ENCODE measurements around the gene RING1. TPM values are rescaled to one million over a fixed set of nuclear protein-coding genes. Genes with fewer than 3 reads are reported as not detected.
"Not testable (repeated sequence)": the region's sequence is repeated elsewhere in the genome, so short reads cannot be mapped to it uniquely, and the experiment has no call there.

Gene RING1
- polyA plus RNA-seq, 12 donors: 25.4 to 54.2 (median 29.2) TPM; not detected in 1

DNA sequence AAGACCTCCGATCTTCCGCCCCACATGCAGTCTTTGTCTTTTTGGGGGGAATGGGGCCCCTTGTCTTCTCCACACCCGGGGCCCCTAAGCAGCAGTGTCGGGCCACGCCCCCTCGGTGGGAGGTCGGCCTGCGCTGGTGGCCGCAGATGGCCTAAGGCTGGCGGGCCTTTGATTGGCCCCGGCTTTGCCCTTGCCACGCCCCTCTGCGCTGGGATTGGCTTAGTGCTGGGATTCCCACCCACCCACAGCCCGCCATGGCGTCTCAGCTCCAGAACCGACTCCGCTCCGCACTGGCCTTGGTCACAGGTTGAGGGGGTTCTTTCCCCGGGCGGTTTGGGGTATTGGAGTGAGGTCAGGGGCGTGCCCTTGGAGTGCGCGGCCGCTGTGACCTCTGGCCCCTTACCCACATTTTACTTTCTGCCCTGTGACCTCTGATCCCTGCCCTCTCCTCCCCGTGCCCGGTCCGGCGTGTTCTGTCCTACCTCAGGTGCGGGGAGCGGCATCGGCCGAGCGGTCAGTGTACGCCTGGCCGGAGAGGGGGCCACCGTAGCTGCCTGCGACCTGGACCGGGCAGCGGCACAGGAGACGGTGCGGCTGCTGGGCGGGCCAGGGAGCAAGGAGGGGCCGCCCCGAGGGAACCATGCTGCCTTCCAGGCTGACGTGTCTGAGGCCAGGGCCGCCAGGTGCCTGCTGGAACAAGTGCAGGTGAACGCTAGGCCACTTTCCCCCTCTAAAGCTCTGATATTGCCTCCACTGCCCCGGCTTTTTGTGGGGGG is 3.7 kb upstream of the RING1 start, which contains the start of gene HSD17B8:
TSS of gene HSD17B8 (plus strand) at position 241 of the 776 bp plus-strand sequence. CDS start at position 255, 14 bp downstream.
- peak; percentile 92 for DNase-seq

DNA sequence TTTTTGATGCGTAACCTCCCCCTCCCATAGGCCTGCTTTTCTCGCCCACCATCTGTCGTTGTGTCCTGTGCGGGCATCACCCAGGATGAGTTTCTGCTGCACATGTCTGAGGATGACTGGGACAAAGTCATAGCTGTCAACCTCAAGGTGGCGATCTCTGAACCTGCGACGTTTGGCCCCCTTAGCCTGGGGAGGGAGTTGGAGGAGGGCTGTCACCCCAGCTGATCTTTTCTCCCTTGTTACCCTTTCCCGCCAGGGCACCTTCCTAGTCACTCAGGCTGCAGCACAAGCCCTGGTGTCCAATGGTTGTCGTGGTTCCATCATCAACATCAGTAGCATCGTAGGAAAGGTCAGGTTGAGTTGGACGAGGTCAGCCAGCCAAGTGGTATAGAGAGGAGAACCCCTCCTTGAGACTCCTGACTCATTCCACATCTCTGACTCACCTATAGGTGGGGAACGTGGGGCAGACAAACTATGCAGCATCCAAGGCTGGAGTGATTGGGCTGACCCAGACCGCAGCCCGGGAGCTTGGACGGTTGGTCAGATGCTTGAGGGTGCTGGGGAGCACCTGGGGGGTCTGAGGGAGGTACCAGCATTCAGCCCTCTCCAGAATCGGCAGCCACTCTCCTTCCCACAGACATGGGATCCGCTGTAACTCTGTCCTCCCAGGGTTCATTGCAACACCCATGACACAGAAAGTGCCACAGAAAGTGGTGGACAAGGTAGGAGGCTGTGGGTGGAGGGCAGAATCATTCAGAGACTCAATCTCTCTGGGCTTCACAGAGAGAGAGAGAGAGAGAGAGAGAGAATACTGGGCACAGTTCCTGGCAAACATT is 2.9 kb upstream of the RING1 start:
- no peak for DNase-seq

- DNase-seq: no peak
These were observed 2.1 kb upstream of the RING1 start for GRCh38 chr6:33206027-33206863.

DNA sequence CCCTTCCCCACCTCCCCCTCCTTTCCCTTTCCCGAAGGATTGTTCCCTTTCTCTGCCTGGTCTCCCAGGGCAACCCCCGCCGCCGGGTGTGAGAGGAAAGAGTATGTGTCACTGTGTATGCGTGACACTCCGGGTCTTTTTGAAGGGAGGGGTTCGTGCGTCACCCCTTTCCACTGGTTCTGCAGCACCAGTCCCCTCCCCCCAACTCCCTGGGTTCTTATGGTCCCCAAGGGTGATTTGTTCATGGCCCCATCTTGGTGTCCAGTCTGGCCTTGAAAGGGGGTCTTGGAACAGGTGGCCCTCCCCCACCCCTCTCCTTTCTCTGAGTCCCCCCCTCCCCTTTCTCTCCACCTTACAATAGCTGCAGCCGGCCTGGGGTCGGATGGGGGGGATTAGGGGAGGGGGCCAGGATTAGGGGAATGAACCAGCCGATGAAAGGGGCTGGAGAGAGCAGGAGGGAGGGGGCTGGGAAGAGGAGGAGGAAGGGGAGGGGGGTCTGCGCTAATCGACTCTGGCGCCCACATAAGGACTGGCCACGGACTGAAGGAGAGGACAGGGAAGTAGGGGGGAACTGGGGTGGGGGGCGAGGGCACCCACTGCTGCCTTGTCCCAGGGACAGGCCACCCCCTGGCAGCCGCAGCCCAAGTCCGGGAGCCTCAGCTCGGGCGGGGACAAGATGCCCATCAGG is 1.3 kb upstream of the RING1 start:
- no peak for DNase-seq

- DNase-seq: peak; percentile 71
These were observed 679 bp upstream of the RING1 start for GRCh38 chr6:33207552-33208090.

DNA sequence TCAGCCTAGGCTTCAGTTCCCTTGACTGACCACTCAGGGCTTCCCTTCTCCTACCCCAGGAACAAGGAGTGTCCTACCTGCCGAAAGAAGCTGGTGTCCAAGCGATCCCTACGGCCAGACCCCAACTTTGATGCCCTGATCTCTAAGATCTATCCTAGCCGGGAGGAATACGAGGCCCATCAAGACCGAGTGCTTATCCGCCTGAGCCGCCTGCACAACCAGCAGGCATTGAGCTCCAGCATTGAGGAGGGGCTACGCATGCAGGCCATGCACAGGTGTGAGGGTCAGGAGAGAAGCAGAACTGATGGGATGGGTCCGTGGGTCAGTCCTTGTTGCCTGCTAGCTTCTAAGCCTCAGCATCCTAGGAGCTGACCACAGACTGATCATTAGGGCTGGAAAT is 1.6 kb downstream of the RING1 start:
- DNase-seq: no peak

- no peak for DNase-seq
These were observed 2.8 kb downstream of the RING1 start for GRCh38 chr6:33211136-33211535.

DNA sequence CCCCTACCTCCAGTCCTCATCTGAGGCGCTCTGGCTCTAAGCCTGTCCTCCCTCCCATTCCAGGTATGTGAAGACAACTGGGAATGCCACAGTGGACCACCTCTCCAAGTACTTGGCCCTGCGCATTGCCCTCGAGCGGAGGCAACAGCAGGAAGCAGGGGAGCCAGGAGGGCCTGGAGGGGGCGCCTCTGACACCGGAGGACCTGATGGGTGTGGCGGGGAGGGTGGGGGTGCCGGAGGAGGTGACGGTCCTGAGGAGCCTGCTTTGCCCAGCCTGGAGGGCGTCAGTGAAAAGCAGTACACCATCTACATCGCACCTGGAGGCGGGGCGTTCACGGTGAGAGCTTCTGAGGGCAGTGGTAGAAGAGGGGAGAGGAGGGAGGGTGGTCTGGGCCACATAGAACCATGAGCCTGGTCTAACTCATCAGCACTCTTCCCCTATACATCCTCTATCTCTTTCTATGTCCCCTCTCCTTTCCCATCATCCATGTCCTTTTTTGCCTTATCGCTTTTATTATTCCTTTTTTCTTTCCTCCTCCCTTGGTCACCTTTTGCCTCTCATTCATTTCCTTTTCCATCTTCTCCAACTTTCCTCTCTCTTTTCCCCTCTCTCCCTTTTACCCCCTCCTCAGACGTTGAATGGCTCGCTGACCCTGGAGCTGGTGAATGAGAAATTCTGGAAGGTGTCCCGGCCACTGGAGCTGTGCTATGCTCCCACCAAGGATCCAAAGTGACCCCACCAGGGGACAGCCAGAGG is 3.5 kb downstream of the RING1 start:
- no peak for DNase-seq

- DNase-seq: no peak
These were observed 4.5 kb downstream of the RING1 start for GRCh38 chr6:33212857-33213165.

DNA sequence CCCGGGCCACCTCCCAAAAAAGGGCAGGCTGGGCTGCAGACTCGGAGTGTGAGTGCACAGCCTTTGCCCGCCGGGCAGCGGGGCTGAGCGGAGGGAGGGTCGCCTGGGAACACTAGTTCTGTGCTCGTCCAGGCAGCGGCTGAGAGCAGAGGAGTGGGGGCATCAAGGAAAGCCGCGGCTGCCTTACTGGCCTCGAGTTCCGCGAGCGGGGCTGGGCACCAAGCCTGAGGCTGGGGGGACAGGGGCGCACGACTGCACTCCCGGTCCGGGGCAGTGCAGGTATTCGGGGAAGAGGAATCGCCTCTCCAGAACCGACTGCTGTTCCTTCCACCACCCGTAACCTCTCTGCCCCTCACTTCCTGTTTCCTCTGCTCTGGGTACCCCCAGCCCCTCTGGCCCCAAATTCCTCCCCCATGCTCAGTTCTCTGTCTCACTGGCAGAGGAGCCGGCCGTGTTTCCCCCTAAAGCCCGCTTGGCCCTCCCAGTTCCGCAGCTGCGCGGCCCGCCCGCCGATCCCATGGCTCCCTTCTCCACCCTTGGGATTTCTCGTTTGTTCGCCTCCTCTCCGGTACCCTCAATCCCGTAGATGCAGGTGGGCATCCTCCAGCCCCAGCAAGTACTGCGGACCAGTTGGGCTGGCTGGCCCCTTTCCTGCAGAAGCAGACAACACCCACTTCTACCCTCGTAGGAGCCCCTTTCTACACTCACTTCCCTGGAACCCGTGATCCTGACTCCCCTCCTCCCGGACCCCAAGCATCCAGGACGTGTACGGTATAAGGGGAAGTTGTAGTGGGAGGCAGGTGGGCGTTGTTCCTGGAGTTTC is 5.1 kb downstream of the RING1 start:
- DNase-seq: no peak

- no peak for DNase-seq
These were observed 5.7 kb downstream of the RING1 start for GRCh38 chr6:33213989-33214335.

- no peak for DNase-seq
These were observed 7.2 kb downstream of the RING1 start for GRCh38 chr6:33215271-33216116.

GRCh38 chr6:33216117-33216649 is 7.9 kb downstream of the RING1 start:
- DNase-seq: no peak

GRCh38 chr6:33217246-33217645 is 8.9 kb downstream of the RING1 start:
- DNase-seq: no peak

DNA sequence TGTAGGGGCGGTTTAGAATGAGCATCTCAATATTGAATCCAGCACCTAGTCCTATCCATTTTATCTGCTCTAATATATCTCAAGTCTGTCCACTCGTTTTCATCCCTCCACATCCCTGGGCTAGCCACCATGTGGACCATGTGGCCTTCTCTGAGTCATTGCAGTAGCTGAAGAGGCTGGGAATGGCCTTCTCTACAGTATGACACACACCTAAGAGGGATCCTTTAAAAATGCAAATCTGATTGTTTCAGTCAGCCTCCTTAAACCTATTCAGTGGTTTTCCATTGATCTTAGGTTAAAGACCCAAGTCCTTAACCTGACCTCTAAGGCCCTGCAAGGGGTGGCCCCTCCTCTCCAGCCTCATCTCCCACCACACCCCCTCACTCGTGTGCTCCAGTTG is 9.4 kb downstream of the RING1 start:
- DNase-seq: no peak

DNA sequence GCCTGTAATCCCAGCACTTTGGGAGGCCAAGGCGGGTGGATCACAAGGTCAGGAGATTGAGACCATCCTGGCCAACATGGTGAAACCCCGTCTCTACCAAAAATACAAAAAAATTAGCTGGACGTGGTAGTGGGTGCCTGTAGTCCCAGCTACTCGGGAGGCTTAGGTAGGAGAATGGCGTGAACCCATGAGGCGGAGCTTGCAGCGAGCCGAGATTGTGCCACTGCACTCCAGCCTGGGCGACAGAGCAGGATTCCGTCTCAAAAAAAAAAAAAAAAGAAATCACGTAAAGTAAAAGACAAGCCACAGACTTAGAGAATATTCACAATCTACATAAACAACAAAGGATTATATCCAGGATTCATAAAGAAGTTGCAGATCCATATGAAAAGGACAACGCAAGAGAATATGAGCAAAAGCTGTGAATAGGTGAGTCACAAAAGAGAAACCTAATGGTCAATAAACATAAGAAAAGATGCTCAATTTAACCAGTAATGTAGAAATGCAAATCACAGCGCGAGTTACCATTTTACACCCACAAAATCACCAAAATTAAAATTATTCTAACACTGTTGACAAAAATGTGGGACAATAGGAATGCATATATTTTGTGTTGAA is 18.3 kb downstream of the RING1 start:
- not testable (repeated sequence) for DNase-seq

DNA sequence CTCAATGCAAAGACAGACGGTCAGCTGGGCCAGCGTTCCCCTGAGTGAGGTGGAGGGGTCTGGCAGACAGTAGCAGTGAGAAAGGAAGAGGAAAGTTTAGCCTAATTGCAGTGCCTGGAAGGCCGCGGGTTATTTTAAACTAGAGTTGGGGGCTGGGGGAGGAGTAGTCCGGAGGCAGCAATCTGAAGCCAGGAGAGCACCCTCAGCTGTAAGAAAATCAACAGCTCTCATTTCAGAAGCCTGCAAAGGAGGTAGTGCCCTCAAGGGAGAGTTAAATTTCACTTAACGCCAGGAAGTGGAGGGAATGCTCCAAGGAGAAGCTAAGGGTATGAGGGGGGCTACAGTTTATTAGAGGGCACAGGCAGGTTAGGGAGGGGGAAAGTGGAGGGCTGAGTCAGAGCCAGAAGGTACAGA is 26.9 kb downstream of the RING1 start:
- DNase-seq: no peak

GRCh38 chr6:33236328-33236727 is 28.0 kb downstream of the RING1 start:
- no peak for DNase-seq

All from muscle of arm (tissue), 12 donors.